Activated B cell treated with CpG ODN at 0.5 μM for 24 hours (primary cell): Measurements from ENCODE around the gene CEACAM16. TPM values are rescaled to one million over a fixed set of nuclear protein-coding genes. Genes with fewer than 3 reads are reported as not detected.

Experiments
- ATAC-seq: fragments of 200-7000 bp; cut with Tn5 transposase; one replicate; pipeline ENCODE4 v1.10.0; 2021; ENCODE audit warnings: low read depth, mild to moderate bottlenecking, moderate library complexity
- CTCF ChIA-PET: fragments of 350-600 bp; sonication (Branson Sonifier 250); formaldehyde crosslinking; loops from one replicate; lab custom pipeline; 2021; ENCODE audit warnings: antibody characterized with exemption; lab: Charles Lee
- POLR2A ChIA-PET: fragments of 350-600 bp; sonication (Branson Sonifier 250); formaldehyde crosslinking; loops from one replicate; lab custom pipeline; 2021; ENCODE audit warnings: antibody characterized with exemption; lab: Charles Lee
- DNase-seq: peaks from one replicate; pipeline ENCODE4 v3.0.0; 2022
- H3K27ac Mint-ChIP-seq: one replicate; pipeline ENCODE4 v1.8.0; 2020; ENCODE audit warnings: mixed read lengths
- H3K27me3 Mint-ChIP-seq: one replicate; pipeline ENCODE4 v1.8.0; 2021; ENCODE audit warnings: mixed read lengths
- H3K36me3 Mint-ChIP-seq: one replicate; pipeline ENCODE4 v1.8.0; 2021; ENCODE audit warnings: low read depth, mixed read lengths
- H3K4me1 Mint-ChIP-seq: one replicate; pipeline ENCODE4 v1.8.0; 2021; ENCODE audit warnings: mixed read lengths
- H3K4me3 Mint-ChIP-seq: one replicate; pipeline ENCODE4 v1.8.0; 2020; ENCODE audit warnings: mild to moderate bottlenecking, mixed read lengths
- H3K9me3 Mint-ChIP-seq: one replicate; pipeline ENCODE4 v1.8.0; 2020; ENCODE audit warnings: mixed read lengths
- CTCF ChIP-seq: fragments of 200-600 bp; IDR thresholded peaks from one replicate; pipeline ENCODE4 v1.8.0; 2022; ENCODE audit warnings: antibody characterized with exemption, mild to moderate bottlenecking
- intact Hi-C: fragments of 100-400 bp; cut with micrococcal nuclease; formaldehyde crosslinking; loops from one replicate; pipeline ENCODE4 v1.15.1; 2024
- total RNA-seq: library from RNA; stranded (reverse); gene quantifications from 2 replicates; pipeline ENCODE4 v1.2.3, GENCODE V29; 2022

The CEACAM16 gene
- total RNA-seq, 1 donor from 2014 or later: not detected

GRCh38 chr19:44703336-44704078 is 4.6 kb downstream of the CEACAM16 start:
- Mint-ChIP-seq H3K27ac (no peak overlapping the region), H3K9me3 (no peaks in the 10 kb centered on the region), H3K36me3 (no peaks in the 10 kb centered on the region), H3K27me3 (peaks cover 12% of the 10 kb centered on the region), H3K4me3 (no peak overlapping the region), H3K4me1 (no peaks in the 10 kb centered on the region)
- POLR2A ChIA-PET: no interaction called here
- DNase-seq (no peak), ATAC-seq (no peak)
- intact Hi-C loops: no loop called here
- CTCF ChIA-PET: no interaction called here
- TF ChIP-seq CTCF: no peak

- ChIA-PET POLR2A (no interaction called here), CTCF (interaction anchor here (1.0 kb wide), 1 partner anchor 19 kb away, joined by 3 read pairs; no protein-coding TSS in a partner anchor)
- Mint-ChIP-seq H3K27ac (no peak overlapping the region), H3K4me3 (no peak overlapping the region), H3K9me3 (no peaks in the 10 kb centered on the region), H3K27me3 (peaks cover 11% of the 10 kb centered on the region), H3K4me1 (no peaks in the 10 kb centered on the region), H3K36me3 (no peaks in the 10 kb centered on the region)
- no peak for TF ChIP-seq CTCF
- intact Hi-C loops: no loop called here
- ATAC-seq: no peak
- no peak for DNase-seq
Measured at GRCh38 chr19:44704982-44705381, 6.0 kb downstream of the CEACAM16 start.

GRCh38 chr19:44705502-44706010 is 6.6 kb downstream of the CEACAM16 start:
- no peaks in the 10 kb centered on the region for H3K36me3 Mint-ChIP-seq
- H3K27ac Mint-ChIP-seq: no peak overlapping the region
- H3K9me3 Mint-ChIP-seq: no peaks in the 10 kb centered on the region
- no peak for DNase-seq
- intact Hi-C loops: no loop called here
- H3K4me3 Mint-ChIP-seq: no peak overlapping the region
- H3K27me3 Mint-ChIP-seq: peaks cover 14% of the 10 kb centered on the region
- H3K4me1 Mint-ChIP-seq: no peaks in the 10 kb centered on the region
- POLR2A ChIA-PET: no interaction called here
- ATAC-seq: no peak
- CTCF ChIA-PET: interaction anchor here (1.0 kb wide), 1 partner anchor 19 kb away, joined by 3 read pairs; no protein-coding TSS in a partner anchor
- TF ChIP-seq CTCF: no peak

- no peak for TF ChIP-seq CTCF
- H3K27me3 Mint-ChIP-seq: peaks cover 19% of the 10 kb centered on the region
- H3K36me3 Mint-ChIP-seq: no peaks in the 10 kb centered on the region
- ATAC-seq: no peak
- ChIA-PET CTCF (no interaction called here), POLR2A (no interaction called here)
- H3K4me1 Mint-ChIP-seq: no peaks in the 10 kb centered on the region
- intact Hi-C loops: no loop called here
- H3K4me3 Mint-ChIP-seq: no peak overlapping the region
- no peak overlapping the region for H3K27ac Mint-ChIP-seq
- no peaks in the 10 kb centered on the region for H3K9me3 Mint-ChIP-seq
- no peak for DNase-seq
Measured at GRCh38 chr19:44706506-44707236, 7.7 kb downstream of the CEACAM16 start.

GRCh38 chr19:44707794-44708193 is 8.8 kb downstream of the CEACAM16 start:
- DNase-seq: no peak
- no peaks in the 10 kb centered on the region for H3K9me3 Mint-ChIP-seq
- no peak for ATAC-seq
- H3K4me3 Mint-ChIP-seq: no peak overlapping the region
- no peak overlapping the region for H3K27ac Mint-ChIP-seq
- peaks cover 17% of the 10 kb centered on the region for H3K27me3 Mint-ChIP-seq
- H3K36me3 Mint-ChIP-seq: no peaks in the 10 kb centered on the region
- POLR2A ChIA-PET: interaction anchor here (0.9 kb wide), 1 partner anchor 22 kb away, joined by 3 read pairs; no protein-coding TSS in a partner anchor
- CTCF ChIA-PET: no interaction called here
- no peak for TF ChIP-seq CTCF
- H3K4me1 Mint-ChIP-seq: no peaks in the 10 kb centered on the region
- intact Hi-C loops: no loop called here
